RWPE1 (cell line): ENCODE results near the gene DPH1.

Source experiments
- CTCF ChIA-PET: fragments of 350-600 bp; sonication (Branson Sonifier 250); formaldehyde crosslinking; extraction: SDS; loops from one replicate; lab custom pipeline; 2021; lab: Yijun Ruan, JAX
- POLR2A ChIA-PET: fragments of 400-600 bp; formaldehyde crosslinking; extraction: SDS; loops from one replicate; lab custom pipeline; 2020; ENCODE audit warnings: antibody characterized with exemption; ENCODE audit not compliant: low non-redundant PET; lab: Yijun Ruan, JAX
- DNase-seq: peaks from one replicate; pipeline ENCODE4 v3.0.0; 2012; ENCODE audit warnings: low spot score
- H3K27ac ChIP-seq: fragments of 450-650 bp; 2 replicates; pipeline ENCODE4 v1.5.1; 2017
- TF ChIP-seq, protein P1 (sequence below): fragments of 450-650 bp; conservative IDR thresholded peaks from 2 replicates; pipeline ENCODE4 v1.5.1; 2017; ENCODE audit warnings: low read depth, mild to moderate bottlenecking

The DPH1 gene

DNA sequence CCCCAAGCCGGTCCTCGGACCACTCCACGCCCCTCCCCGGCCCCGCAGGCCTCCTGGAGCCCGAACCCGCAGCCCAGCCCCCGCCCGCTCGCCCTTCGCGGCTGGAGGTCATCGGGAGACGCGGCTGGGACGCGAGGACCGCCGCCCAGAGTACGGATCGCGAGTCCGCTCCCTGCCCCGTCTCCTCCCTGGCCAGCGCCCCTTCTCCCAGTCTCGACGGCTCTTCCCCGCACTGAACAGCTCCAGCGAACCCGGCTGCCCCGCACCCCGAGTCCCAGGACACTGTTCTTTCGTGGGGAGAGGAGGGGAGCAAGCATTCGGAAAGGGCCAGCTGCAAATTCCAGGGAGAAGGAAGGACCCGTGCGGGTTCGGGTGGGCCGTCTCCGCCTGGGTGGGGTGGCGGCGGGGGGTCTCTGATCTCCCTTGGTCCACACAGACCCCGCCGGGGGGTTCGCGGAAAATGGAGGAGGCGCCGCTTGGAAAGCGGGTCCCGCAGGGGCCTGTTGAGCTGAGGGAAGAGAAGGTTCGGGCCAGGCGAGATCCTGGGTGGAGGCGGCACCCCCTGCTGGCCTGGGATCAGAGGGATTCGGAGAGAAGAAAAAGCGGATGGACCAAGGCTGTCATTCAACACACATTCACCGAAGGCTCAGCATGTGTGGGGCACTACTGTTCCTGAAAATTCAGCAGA lies 4.2 kb upstream of the DPH1 start:
- ChIA-PET CTCF (interaction anchor here (0.5 to 3.9 kb wide), 26 partner anchors 10 to 380 kb away, joined by 3 to 53 read pairs (median 3); partner anchors contain the start of gene SCARF1), POLR2A (interaction anchor here (0.6 kb wide), 1 partner anchor 120 kb away, joined by 3 read pairs; no protein-coding TSS in a partner anchor)
- peak overlapping the region; percentile 83 for H3K27ac ChIP-seq
- TF ChIP-seq, protein P1, sequence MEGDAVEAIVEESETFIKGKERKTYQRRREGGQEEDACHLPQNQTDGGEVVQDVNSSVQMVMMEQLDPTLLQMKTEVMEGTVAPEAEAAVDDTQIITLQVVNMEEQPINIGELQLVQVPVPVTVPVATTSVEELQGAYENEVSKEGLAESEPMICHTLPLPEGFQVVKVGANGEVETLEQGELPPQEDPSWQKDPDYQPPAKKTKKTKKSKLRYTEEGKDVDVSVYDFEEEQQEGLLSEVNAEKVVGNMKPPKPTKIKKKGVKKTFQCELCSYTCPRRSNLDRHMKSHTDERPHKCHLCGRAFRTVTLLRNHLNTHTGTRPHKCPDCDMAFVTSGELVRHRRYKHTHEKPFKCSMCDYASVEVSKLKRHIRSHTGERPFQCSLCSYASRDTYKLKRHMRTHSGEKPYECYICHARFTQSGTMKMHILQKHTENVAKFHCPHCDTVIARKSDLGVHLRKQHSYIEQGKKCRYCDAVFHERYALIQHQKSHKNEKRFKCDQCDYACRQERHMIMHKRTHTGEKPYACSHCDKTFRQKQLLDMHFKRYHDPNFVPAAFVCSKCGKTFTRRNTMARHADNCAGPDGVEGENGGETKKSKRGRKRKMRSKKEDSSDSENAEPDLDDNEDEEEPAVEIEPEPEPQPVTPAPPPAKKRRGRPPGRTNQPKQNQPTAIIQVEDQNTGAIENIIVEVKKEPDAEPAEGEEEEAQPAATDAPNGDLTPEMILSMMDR = peak; percentile 78
- peak; percentile 81 for DNase-seq

DNA sequence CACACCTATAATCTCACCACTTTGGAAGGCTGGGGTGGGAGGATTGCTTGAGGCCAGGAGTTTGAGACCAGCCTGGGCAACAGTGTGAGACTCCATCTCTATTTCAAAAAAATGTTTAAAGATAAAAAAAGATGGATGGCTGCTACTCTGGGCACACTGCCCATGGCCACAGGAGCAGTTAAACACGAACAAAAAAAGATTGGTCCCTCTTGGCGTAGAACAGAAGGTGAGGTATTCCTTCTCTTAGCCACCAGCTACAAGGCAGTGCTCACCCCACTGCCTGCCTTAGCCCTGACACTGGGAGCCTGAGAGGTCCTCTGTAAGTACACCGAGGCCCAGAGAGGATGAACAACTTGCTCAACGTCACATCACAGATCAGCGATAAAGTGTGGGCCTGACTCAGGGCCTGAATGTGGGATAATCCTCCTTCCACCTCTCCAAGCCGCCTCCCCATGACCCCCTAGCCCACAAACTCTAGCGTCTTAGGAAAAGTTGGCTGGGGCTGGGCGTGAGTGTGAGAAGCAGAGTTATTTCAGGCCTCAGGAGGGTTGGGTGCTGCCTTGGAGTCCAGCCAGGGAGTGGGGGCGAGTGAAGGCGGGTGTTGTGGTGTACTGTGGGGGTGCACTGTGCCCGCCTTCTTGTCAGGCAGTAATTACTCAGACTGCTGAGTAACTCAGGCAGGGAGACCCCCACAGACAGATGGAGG lies 2.3 kb upstream of the DPH1 start:
- CTCF ChIA-PET = interaction anchor here (0.6 to 0.7 kb wide), 3 partner anchors 39 to 231 kb away, joined by 3 to 4 read pairs (median 3); no protein-coding TSS in a partner anchor
- H3K27ac ChIP-seq = peak overlapping the region; percentile 32; the same call in 1 of the 2 replicates
- TF ChIP-seq, protein P1 = no peak
- POLR2A ChIA-PET = no interaction called here
- no peak for DNase-seq

- H3K27ac ChIP-seq = peak overlapping the region; percentile 32
- no peak for DNase-seq
- ChIA-PET CTCF (interaction anchor here (0.6 kb wide), 1 partner anchor 230 kb away, joined by 3 read pairs; no protein-coding TSS in a partner anchor), POLR2A (no interaction called here)
- TF ChIP-seq, protein P1 = no peak
Observed at GRCh38 chr17:2028234-2028614, 1.7 kb upstream of the DPH1 start.

GRCh38 chr17:2028737-2029136 lies 1.2 kb upstream of the DPH1 start:
- CTCF ChIA-PET = interaction anchor here (0.5 to 0.6 kb wide), 2 partner anchors 163 to 230 kb away, joined by 3 read pairs; no protein-coding TSS in a partner anchor
- POLR2A ChIA-PET = no interaction called here
- no peak for DNase-seq
- TF ChIP-seq, protein P1 = no peak
- H3K27ac ChIP-seq = peak overlapping the region; percentile 32

DNA sequence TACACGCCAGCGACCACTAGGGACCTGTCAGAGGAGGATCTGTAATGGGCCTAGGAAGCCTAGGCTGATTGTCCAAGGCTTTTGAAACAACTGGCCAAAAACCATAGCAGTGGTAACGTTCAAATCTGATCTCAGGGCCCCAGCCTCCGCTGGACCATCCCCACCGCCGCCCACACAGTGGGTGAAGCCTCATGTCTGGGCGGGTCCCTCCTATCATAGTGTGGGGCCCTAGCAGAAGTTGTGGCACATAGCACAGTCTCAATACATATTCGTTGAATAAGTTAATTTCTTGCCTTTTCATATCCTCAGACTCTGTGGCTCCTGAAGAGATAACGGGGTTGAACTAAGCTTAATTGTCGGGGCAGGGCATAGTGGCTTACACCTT lies 818 bp downstream of the DPH1 start:
- TF ChIP-seq, protein P1 = peak; percentile 67
- ChIA-PET POLR2A (interaction anchor here (0.7 kb wide), 1 partner anchor 16 kb away, joined by 6 read pairs; no protein-coding TSS in a partner anchor), CTCF (interaction anchor here (0.6 to 1.1 kb wide), 2 partner anchors 11 to 122 kb away, joined by 3 to 4 read pairs; partner anchors contain the start of gene OVCA2)
- no peak for DNase-seq
- peak overlapping the region; percentile 76 for H3K27ac ChIP-seq

DNA sequence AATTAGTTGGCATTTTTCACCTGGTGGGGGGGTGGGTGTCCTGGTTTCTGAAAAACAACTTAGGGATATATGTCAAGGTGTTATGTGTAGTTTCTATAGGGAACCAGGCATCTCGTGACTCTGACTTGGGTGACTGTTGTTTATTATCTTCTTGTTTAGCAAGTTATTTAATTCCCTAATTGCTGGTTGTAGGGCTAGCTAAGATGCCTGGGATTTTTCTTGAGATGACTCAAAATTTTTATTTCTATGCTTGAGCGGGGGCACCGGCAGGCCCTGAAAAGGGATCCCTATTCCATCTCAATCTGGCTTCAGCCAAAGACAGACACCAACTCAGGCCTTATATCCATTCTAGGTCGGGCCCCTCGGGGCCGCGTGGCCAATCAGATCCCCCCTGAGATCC lies 3.2 kb downstream of the DPH1 start:
- TF ChIP-seq, protein P1 = no peak
- H3K27ac ChIP-seq = peak overlapping the region; percentile 50
- POLR2A ChIA-PET = no interaction called here

More for the DNA sequence above, 3.2 kb downstream of the DPH1 start:
- no peak for DNase-seq
- CTCF ChIA-PET = interaction anchor here (1.0 kb wide), 1 partner anchor 124 kb away, joined by 4 read pairs; no protein-coding TSS in a partner anchor
